GM12875 (cell line): Measurements from ENCODE around the gene FKBP14.
A peak's percentile ranks its signal among the peaks of the same experiment; 100 is the strongest.

Experiments used
- H3K4me3 ChIP-seq: one replicate; pipeline ENCODE4 v1.5.1; 2011; ENCODE audit warnings: low read depth, low read length, control low read depth
- CTCF ChIP-seq: IDR thresholded peaks from 2 replicates; pipeline ENCODE4 v1.5.1; 2011; ENCODE audit warnings: low read depth, mild to moderate bottlenecking, control low read depth, inconsistent platforms, low read length, moderate library complexity, borderline replicate concordance; ENCODE audit not compliant: insufficient read depth

The FKBP14 gene

GRCh38 chr7:30027740-30028215, 1.3 kb upstream of the FKBP14 start:
- peak overlapping the region; percentile 88 for H3K4me3 ChIP-seq
- TF ChIP-seq CTCF = no peak

GRCh38 chr7:30027065-30027456, 559 bp upstream of the FKBP14 start:
- TF ChIP-seq CTCF = no peak
- peak overlapping the region; percentile 88 for H3K4me3 ChIP-seq

GRCh38 chr7:30023524-30023923, 3.0 kb downstream of the FKBP14 start:
- no peak for TF ChIP-seq CTCF
- no peak overlapping the region for H3K4me3 ChIP-seq

GRCh38 chr7:30022991-30023390, 3.5 kb downstream of the FKBP14 start:
- TF ChIP-seq CTCF = no peak
- H3K4me3 ChIP-seq = no peak overlapping the region

- TF ChIP-seq CTCF = no peak
These were observed 6.0 kb downstream of the FKBP14 start for GRCh38 chr7:30020535-30020934.

GRCh38 chr7:30019960-30020359, 6.5 kb downstream of the FKBP14 start:
- no peak for TF ChIP-seq CTCF
- H3K4me3 ChIP-seq = no peak overlapping the region

More at GRCh38 chr7:30020535-30020934, 6.0 kb downstream of the FKBP14 start:
- no peak overlapping the region for H3K4me3 ChIP-seq

GRCh38 chr7:30019387-30019786, 7.1 kb downstream of the FKBP14 start:
- no peak overlapping the region for H3K4me3 ChIP-seq
- TF ChIP-seq CTCF = no peak
